ENCODE measurements around the gene METAP1.
A peak's percentile ranks its signal among the peaks of the same experiment; 100 is the strongest.

The METAP1 gene

DNA sequence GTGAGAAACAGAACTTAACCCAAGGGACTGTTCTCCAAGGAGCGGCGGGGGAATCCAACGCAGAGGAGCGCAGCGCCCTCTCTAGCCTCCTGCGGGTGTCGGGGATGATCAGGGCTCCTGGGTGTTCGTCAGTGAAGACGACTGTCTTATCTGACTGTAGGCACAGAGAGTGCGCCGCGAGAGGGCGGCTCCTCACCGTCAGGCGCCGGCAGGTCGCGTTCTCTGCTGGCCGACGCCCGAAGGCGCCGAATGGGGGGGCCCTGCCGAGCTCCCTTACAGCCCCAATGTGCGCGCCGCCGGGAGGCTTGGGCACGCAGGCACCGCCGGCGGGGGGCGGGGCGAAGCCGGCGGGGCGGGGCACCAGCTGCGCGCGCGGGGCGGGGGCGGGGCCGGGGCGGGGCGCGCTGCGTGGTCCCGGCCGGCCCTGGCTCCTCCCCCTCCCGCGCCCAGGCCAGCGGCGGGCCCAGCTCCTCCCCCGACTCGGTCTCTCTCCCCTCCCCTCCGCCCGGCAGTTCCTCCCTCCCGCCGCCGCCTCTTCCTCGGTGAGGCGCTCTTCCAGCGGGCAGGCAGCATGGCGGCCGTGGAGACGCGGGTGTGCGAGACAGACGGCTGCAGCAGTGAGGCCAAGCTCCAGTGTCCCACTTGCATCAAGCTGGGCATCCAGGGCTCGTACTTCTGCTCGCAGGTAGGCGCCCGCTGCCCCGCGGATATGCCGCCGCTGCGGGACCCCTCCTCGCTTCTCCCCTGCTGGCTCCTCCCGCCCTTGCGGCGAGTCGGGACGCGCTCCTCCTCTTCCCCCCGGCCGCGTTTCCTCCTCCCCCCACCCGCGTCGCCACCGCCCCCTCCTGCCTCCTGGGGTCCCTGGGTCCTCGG is at the start of gene METAP1:
TSS of gene METAP1 (plus strand) at position 539 of the 873 bp plus-strand sequence. CDS start at position 572, 33 bp downstream.
- TF ChIP-seq CTCF (IDR thresholded peaks at IDR 0.05; ENCODE audit: low read length, missing control alignments), result peak; percentile 56
- H3K4me3 ChIP-seq (replicated peaks; ENCODE audit: low read depth, low read length), result peak within 1 kb of the TSS; percentile 88
- DNase-seq (ENCODE audit: low read depth), result peak; percentile 93

DNA sequence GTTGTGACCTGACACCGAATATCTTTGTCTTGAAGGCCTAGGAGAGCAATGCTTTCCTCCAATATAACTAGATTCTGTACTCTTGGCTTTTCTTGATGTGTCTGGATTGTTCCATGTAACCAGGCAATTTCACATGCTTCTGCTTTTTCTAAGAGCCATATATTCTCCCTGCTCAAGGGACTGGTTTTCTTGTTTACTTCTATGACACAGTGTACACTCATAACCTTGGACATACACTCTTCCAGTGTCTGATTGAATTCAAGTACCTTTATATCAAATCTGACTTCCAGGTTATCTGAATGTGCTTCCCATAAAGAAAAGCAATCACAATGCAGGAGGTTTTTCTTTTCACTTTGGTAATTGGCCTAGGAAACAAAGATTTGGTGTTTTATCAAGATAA is 49.2 kb upstream of the METAP1 start:
- no peak overlapping the region for H3K4me3 ChIP-seq (replicated peaks; ENCODE audit: low read depth, low read length)
- TF ChIP-seq CTCF (IDR thresholded peaks at IDR 0.05; ENCODE audit: low read length, missing control alignments), result no peak
- DNase-seq (ENCODE audit: low read depth), result no peak

DNA sequence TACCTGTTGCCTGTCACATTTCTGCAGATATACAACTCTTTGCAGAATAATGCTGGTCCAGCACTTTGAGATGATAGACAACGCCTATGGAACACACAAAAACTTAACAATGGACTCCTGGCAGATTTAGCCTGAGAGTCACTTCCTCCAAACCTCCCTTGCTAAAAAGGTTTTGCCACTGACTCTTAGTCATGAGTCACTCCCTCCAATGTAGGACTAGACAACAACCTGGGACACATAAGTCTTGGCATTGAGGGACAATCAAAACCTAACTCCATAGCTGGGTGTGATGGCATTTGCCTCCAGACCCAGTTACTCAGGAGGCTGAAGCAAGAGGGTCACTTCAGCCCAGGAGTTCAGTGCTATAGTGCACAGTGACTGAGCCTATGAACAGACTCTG is 44.6 kb upstream of the METAP1 start:
- no peak for TF ChIP-seq CTCF (IDR thresholded peaks at IDR 0.05; ENCODE audit: low read length, missing control alignments)
- DNase-seq (ENCODE audit: low read depth), result peak; percentile 43
- no peak overlapping the region for H3K4me3 ChIP-seq (replicated peaks; ENCODE audit: low read depth, low read length)

DNA sequence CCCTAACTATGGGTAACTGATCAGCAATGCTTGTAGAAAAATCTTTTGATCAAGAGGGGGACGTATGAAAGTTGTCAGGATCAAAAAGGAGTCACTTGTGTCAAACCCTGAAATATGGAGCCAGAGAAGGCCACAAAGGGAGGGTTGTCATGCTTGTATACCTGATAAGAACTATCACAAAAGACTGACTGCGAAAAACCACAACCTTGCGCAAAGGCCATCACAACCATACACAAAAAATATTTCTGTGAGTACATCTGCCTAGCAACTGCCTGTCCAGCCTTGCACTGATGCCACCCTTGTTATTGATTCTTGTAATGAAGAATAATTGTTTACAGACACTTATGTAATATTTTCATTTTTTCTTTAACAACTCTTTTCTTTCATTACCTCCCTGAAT is 43.8 kb upstream of the METAP1 start:
- TF ChIP-seq CTCF (IDR thresholded peaks at IDR 0.05; ENCODE audit: low read length, missing control alignments), result no peak
- H3K4me3 ChIP-seq (replicated peaks; ENCODE audit: low read depth, low read length), result no peak overlapping the region
- DNase-seq (ENCODE audit: low read depth), result no peak

- no peak for DNase-seq (ENCODE audit: low read depth)
- H3K4me3 ChIP-seq (replicated peaks; ENCODE audit: low read depth, low read length), result no peak overlapping the region
- no peak for TF ChIP-seq CTCF (IDR thresholded peaks at IDR 0.05; ENCODE audit: low read length, missing control alignments)
Measured at GRCh38 chr4:98955229-98955628, 40.3 kb upstream of the METAP1 start.

DNA sequence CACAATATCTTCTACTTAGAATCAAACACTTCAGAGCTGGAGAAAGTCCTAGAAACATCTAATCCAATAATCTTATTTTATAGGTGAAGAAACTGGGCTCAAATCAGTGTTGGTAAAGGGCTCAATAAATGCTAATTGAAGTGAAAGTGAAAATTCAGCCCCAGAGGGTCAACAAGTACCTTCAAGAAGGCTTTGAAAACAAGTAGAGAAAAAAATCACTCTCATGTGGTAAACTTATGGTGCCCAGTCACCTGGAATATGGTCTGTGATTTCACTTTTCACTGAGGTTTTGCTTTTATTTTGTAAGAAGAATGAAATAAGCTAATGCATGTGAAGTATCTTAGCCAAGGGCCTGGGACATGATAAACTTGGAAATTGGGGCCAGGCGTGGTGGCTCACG is 37.5 kb upstream of the METAP1 start:
- no peak overlapping the region for H3K4me3 ChIP-seq (replicated peaks; ENCODE audit: low read depth, low read length)
- no peak for DNase-seq (ENCODE audit: low read depth)
- no peak for TF ChIP-seq CTCF (IDR thresholded peaks at IDR 0.05; ENCODE audit: low read length, missing control alignments)

DNA sequence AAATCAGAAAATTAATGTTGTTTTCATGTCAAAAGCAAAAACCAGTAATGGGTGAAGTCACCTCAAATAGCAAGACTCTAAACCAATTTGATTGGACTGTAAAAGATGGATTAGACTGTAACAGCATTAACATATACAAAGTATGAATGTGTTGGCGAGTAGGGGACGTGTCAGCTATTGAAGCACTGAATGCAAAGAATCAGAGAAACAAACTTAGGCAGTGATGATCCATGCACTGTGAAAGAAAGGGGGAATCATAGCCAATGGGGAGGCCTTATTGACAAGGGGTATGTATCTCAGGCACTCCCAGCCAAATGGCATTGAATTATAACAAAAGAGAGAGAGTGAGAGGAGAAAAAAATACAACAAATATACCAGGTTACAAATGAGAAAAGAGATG is 36.1 kb upstream of the METAP1 start:
- no peak overlapping the region for H3K4me3 ChIP-seq (replicated peaks; ENCODE audit: low read depth, low read length)
- TF ChIP-seq CTCF (IDR thresholded peaks at IDR 0.05; ENCODE audit: low read length, missing control alignments), result no peak
- no peak for DNase-seq (ENCODE audit: low read depth)
